HepG2 (cell line): ENCODE data around the gene PACS1. TPM values are rescaled to one million over a fixed set of nuclear protein-coding genes. Genes with fewer than 3 reads are reported as not detected.

Source experiments
- ATAC-seq: fragments of 200-7000 bp; cut with Tn5 transposase; 3 replicates; pipeline ENCODE4 v1.9.1; 2020; ENCODE audit warnings: mild to moderate bottlenecking, moderate library complexity
- BruUV-seq: library from RNA; stranded (reverse); fragments of 400-500 nt; replicated peaks from 2 replicates; lab custom pipeline; 2021; lab: Mats Ljungman, UMichigan
- CTCF ChIA-PET: fragments of 300-600 bp; formaldehyde crosslinking; extraction: SDS; loops from one replicate; lab custom pipeline; 2021; ENCODE audit warnings: low total read pairs, inconsistent platforms, low intra/inter-chr PET ratio; lab: Yijun Ruan, JAX
- POLR2A ChIA-PET: fragments of 350-600 bp; sonication (Branson Sonifier 250); formaldehyde crosslinking; loops from one replicate; lab custom pipeline; 2020; ENCODE audit warnings: antibody characterized with exemption, inconsistent platforms; lab: Yijun Ruan, JAX
- DNase-seq: peaks from one replicate; pipeline ENCODE4 v3.0.0-alpha.2; 2015; ENCODE audit warnings: low spot score
- FAIRE-seq: peaks from 3 replicates; lab custom pipeline; 2011; peaks lifted over from hg19 to GRCh38; lab: Jason Lieb, UNC
- H2AFZ ChIP-seq: one replicate; pipeline ENCODE4 v1.6.1; 2011; ENCODE audit warnings: low read length, inconsistent platforms
- H3K27ac ChIP-seq: fragments of 300-600 bp; 3 replicates; pipeline ENCODE4 v1.8.0; 2011; ENCODE audit warnings: mixed run types, mild to moderate bottlenecking, mixed read lengths, low read length, inconsistent platforms; ENCODE audit not compliant: insufficient read depth; ENCODE audit errors: extremely low read length
- H3K27me3 ChIP-seq, 2 experiments: fragments of 200-600 bp in 1 of 2; 2 replicates in 1 of 2; 3 replicates in 1 of 2; pipeline versions ENCODE4 v1.6.0 to v1.8.0; 2011; ENCODE audit warnings: low read length in 2 of 2, mild to moderate bottlenecking in 2 of 2, moderate library complexity in 2 of 2, inconsistent platforms in 1 of 2; ENCODE audit not compliant: insufficient read depth in 2 of 2, control insufficient read depth in 1 of 2
- H3K36me3 ChIP-seq, 2 experiments: fragments of 200-600 bp in 1 of 2; replicated peaks in 1 of 2; 2 replicates in 1 of 2; 3 replicates in 1 of 2; pipeline versions ENCODE4 v1.5.1 to v1.8.0; 2011; ENCODE audit warnings: low read length in 2 of 2, inconsistent platforms in 1 of 2; ENCODE audit not compliant: insufficient read depth in 2 of 2, control insufficient read depth in 1 of 2
- H3K4me1 ChIP-seq: 2 replicates; pipeline ENCODE4 v1.5.1; 2012; ENCODE audit warnings: low read length, inconsistent platforms; ENCODE audit not compliant: insufficient read depth
- H3K4me2 ChIP-seq: 2 replicates; pipeline ENCODE4 v1.6.0; 2011; ENCODE audit warnings: low read depth, low read length, inconsistent platforms
- H3K4me3 ChIP-seq, 3 experiments: fragments of 200-600 bp in 1 of 3; sonication (generic), shearing (Covaris generic) in 1 of 3; replicated peaks in 1 of 3; 2 replicates each; pipeline ENCODE4 v1.5.1; 2011 to 2016; ENCODE audit warnings: low read length in 3 of 3, inconsistent platforms in 2 of 3, low read depth in 2 of 3, mild to moderate bottlenecking in 2 of 3, control low read depth in 1 of 3, mixed read lengths in 1 of 3; ENCODE audit not compliant: insufficient read depth in 1 of 3
- H3K79me2 ChIP-seq: one replicate; pipeline ENCODE4 v1.6.1; 2011; ENCODE audit warnings: low read length, inconsistent platforms; ENCODE audit not compliant: insufficient read depth
- H3K9ac ChIP-seq: 2 replicates; pipeline ENCODE4 v1.6.0; 2011; ENCODE audit warnings: mild to moderate bottlenecking, low read depth, low read length, inconsistent platforms; ENCODE audit not compliant: insufficient read depth
- H3K9me3 ChIP-seq: 2 replicates; pipeline ENCODE4 v1.5.1; 2012; ENCODE audit warnings: mild to moderate bottlenecking, low read length
- H4K20me1 ChIP-seq: 2 replicates; pipeline ENCODE4 v1.6.0; 2011; ENCODE audit warnings: inconsistent platforms, mild to moderate bottlenecking, low read length, moderate library complexity; ENCODE audit not compliant: insufficient read depth
- DNMT3B ChIP-seq: conservative IDR thresholded peaks from 2 replicates; pipeline ENCODE4 v1.6.1; 2016; ENCODE audit warnings: missing biosample characterization, control low read depth
- NR3C1 ChIP-seq: sonication (generic); formaldehyde crosslinking; IDR thresholded peaks from 2 replicates; pipeline ENCODE4 v1.4.0; 2020; ENCODE audit warnings: missing genetic modification reagents
- RNF2 ChIP-seq: fragments of 450-650 bp; conservative IDR thresholded peaks from 2 replicates; pipeline ENCODE4 v1.6.1; 2016; ENCODE audit warnings: low read depth
- ZNF263 ChIP-seq: sonication (generic); formaldehyde crosslinking; IDR thresholded peaks from 2 replicates; pipeline ENCODE4 v1.4.0; 2020; ENCODE audit warnings: missing genetic modification reagents
- ZNF468 ChIP-seq: sonication (generic); formaldehyde crosslinking; IDR thresholded peaks from 2 replicates; pipeline ENCODE4 v1.8.0; 2022; ENCODE audit warnings: mild to moderate bottlenecking, moderate library complexity, missing genetic modification reagents
- ZNF674 ChIP-seq: sonication (generic); formaldehyde crosslinking; IDR thresholded peaks from 2 replicates; pipeline ENCODE4 v1.5.0; 2020; ENCODE audit warnings: low read depth, mild to moderate bottlenecking, missing genetic modification reagents
- ZNF781 ChIP-seq: sonication (generic); formaldehyde crosslinking; IDR thresholded peaks from 2 replicates; pipeline ENCODE4 v1.5.1; 2020; ENCODE audit warnings: borderline replicate concordance, mild to moderate bottlenecking, missing genetic modification reagents; ENCODE audit errors: not compliant biosample characterization
- ZNF883 ChIP-seq: sonication (generic); formaldehyde crosslinking; IDR thresholded peaks from 2 replicates; pipeline ENCODE4 v1.5.1; 2020; ENCODE audit warnings: mild to moderate bottlenecking, missing genetic modification reagents; ENCODE audit errors: not compliant biosample characterization
- WGBS: methylation state at CpG from one replicate; pipeline ENCODE4 v1.1.6; 2017; ENCODE audit warnings: low lambda C conversion rate; 5-methylcytosine and 5-hydroxymethylcytosine counted together
- in situ Hi-C: cut with HindIII; loops from 2 replicates; pipeline ENCODE4 v1.10.0; 2017; ENCODE audit warnings: low pct_unique_long_range_greater_than_20kb; ENCODE audit not compliant: extremely low pct_ligation_motif_present
- intact Hi-C: fragments of 100-400 bp; cut with micrococcal nuclease; formaldehyde crosslinking; loops from one replicate; pipeline ENCODE4 v1.10.0; 2022; ENCODE audit not compliant: unreplicated experiment
- polyA plus RNA-seq, 8 experiments: library from polyadenylated mRNA; depleted of rRNA in 3 of 8; stranded (reverse) in 7 of 8; unstranded in 1 of 8; fragments of >200 nt; fragmentation: Illumina TruSeq in 4 of 8; extraction: Trizol in 4 of 8; gene quantifications; 2 replicates each; pipeline versions ENCODE4 v1.2.1 to v1.2.3, GENCODE V29; 2011 to 2016; ENCODE audit warnings: low read depth in 4 of 8, missing spikeins in 1 of 8, mixed read lengths in 1 of 8; ENCODE audit not compliant: insufficient read depth in 1 of 8
- total RNA-seq, 5 experiments: library from RNA; depleted of rRNA; stranded (reverse); fragments of >200 nt; fragmentation: Illumina TruSeq; extraction: Trizol; gene quantifications; 2 replicates each; pipeline ENCODE4 v1.2.3, GENCODE V29; 2016; ENCODE audit warnings: low read depth in 1 of 5
- TF ChIP-seq, protein P1 (sequence below), 2 experiments: IDR thresholded peaks; 2 replicates each; pipeline ENCODE4 v1.6.1; 2011 to 2012; ENCODE audit warnings: low read length in 2 of 2, borderline replicate concordance in 1 of 2, low read depth in 1 of 2, mild to moderate bottlenecking in 1 of 2, moderate library complexity in 1 of 2

Gene PACS1
- total and polyA plus RNA-seq, 2 of the 13 experiments (the other 11 are each of a cell fraction or from before 2014, with no cell fraction given) = 7.6 to 8.6 TPM

DNA sequence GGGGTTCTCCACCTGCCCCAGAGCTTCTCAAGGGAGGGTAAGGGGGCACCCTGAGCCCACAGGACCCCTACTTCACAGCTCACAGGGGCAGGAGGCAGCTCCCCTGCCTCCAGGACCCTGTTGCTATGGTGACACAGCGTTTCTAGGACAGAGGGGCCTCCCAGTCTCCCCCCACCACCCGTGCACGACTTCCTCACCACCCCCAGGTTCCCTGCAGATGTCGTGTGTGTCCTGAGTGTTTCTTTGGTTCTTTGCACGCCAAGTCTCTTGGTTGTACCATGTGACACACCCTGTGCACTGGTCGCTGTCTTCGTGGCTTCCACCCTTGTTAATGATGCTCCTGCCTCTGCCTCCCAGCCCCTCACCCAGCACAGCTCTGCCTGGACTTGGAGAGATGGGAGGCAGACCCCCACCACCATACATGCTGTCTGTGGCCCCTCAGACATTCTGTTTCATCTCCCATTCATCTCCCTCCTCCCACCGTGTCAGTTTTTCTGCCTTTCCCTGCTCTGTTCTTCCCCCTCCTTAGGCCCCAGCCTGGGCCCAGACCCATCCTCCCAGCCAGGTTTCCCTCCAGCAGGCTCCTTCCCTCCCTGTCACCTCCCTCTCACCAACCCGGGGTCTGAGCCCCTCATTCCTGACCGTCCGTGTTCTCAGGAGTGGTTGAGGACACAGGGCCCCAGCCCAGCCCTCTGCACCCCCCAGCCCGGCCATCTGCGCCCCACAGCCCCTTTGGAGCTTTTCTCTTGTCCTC lies 173.9 kb downstream of the PACS1 start (continued):
- TF ChIP-seq ZNF674 (no peak), NR3C1 (CRISPR knock-in tag) (no peak), DNMT3B (CRISPR knock-in tag) (no peak)
- TF ChIP-seq, protein P1, sequence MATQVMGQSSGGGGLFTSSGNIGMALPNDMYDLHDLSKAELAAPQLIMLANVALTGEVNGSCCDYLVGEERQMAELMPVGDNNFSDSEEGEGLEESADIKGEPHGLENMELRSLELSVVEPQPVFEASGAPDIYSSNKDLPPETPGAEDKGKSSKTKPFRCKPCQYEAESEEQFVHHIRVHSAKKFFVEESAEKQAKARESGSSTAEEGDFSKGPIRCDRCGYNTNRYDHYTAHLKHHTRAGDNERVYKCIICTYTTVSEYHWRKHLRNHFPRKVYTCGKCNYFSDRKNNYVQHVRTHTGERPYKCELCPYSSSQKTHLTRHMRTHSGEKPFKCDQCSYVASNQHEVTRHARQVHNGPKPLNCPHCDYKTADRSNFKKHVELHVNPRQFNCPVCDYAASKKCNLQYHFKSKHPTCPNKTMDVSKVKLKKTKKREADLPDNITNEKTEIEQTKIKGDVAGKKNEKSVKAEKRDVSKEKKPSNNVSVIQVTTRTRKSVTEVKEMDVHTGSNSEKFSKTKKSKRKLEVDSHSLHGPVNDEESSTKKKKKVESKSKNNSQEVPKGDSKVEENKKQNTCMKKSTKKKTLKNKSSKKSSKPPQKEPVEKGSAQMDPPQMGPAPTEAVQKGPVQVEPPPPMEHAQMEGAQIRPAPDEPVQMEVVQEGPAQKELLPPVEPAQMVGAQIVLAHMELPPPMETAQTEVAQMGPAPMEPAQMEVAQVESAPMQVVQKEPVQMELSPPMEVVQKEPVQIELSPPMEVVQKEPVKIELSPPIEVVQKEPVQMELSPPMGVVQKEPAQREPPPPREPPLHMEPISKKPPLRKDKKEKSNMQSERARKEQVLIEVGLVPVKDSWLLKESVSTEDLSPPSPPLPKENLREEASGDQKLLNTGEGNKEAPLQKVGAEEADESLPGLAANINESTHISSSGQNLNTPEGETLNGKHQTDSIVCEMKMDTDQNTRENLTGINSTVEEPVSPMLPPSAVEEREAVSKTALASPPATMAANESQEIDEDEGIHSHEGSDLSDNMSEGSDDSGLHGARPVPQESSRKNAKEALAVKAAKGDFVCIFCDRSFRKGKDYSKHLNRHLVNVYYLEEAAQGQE (IDR thresholded peaks at IDR 0.05; ENCODE audit: borderline replicate concordance in 1 of 2, low read depth in 1 of 2, low read length in 2 of 2) = no peak

DNA sequence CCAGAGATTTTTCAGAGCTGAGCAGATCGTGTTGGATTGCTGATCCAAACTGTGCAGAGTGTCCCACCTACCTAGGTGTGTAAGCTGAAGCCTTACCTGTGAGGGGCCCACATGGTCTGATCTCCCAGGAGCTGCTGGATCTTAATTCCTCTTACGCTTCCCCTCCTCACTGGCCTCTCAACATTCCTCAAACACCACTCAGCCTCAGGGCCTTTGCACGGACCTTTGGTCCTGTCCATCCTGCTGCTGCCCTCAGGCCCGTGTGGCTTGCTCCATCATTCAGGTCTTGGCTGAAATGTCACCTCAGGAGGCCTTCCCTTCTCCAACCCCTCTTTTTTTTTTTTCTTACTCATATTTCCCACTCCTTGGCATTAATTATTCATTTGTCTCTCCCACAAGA lies 177.2 kb downstream of the PACS1 start:
- Histone ChIP-seq H3K9me3 (no peaks in the 10 kb centered on the region), H3K4me1 (no peaks in the 10 kb centered on the region), H4K20me1 (no peaks in the 10 kb centered on the region), H3K4me3 (no peak overlapping the region), H3K4me2 (no peak overlapping the region), H3K27ac (no peak overlapping the region), H3K27me3 (no peaks in the 10 kb centered on the region), H3K9ac (no peak overlapping the region), H3K79me2 (no peaks in the 10 kb centered on the region), H2AFZ (no peak overlapping the region), H3K36me3 (no peaks in the 10 kb centered on the region; a peak in 2 of 5 replicates)
- FAIRE-seq = no peak
- no peak for DNase-seq
- in situ Hi-C loops = no loop called here
- BruUV-seq = no TSS peak
- WGBS = 74% methylated on average over 4 of the region's 4 CpGs
- intact Hi-C loops = no loop called here
- TF ChIP-seq ZNF263 (no peak), ZNF883 (CRISPR knock-in tag) (no peak), ZNF781 (CRISPR knock-in tag) (no peak), ZNF468 (no peak), RNF2 (no peak)
- CTCF ChIA-PET = no interaction called here
- ATAC-seq = no peak
- POLR2A ChIA-PET = no interaction called here
